HepG2 (cell line): ENCODE data around the gene PLEKHG5. TPM values are rescaled to one million over a fixed set of nuclear protein-coding genes. Genes with fewer than 3 reads are reported as not detected.

Experiments
- AGO1 ChIP-seq: fragments of 200-400 bp; formaldehyde crosslinking; IDR thresholded peaks from 2 replicates; pipeline ENCODE4 v1.6.1; 2017; ENCODE audit warnings: mild to moderate bottlenecking, low read depth, low read length, moderate library complexity; ENCODE audit not compliant: poor library complexity, severe bottlenecking
- CCAR2 ChIP-seq: fragments of 200-400 bp; formaldehyde crosslinking; optimal IDR thresholded peaks from 2 replicates; pipeline ENCODE3; 2018; ENCODE audit warnings: low read depth, mild to moderate bottlenecking, low read length, moderate library complexity
- CENPX ChIP-seq: sonication (generic); formaldehyde crosslinking; IDR thresholded peaks from 2 replicates; pipeline ENCODE4 v1.9.0; 2021; ENCODE audit warnings: mild to moderate bottlenecking, missing genetic modification reagents, moderate library complexity
- CREB1 ChIP-seq, 2 experiments: fragments of 450-650 bp in 1 of 2; IDR thresholded peaks; 2 replicates each; pipeline ENCODE4 v1.6.1; 2016 to 2017; ENCODE audit warnings: control low read depth in 1 of 2, mild to moderate bottlenecking in 1 of 2, missing compliant biosample characterization in 1 of 2, missing genetic modification characterization in 1 of 2
- KLF15 ChIP-seq: sonication (generic); formaldehyde crosslinking; IDR thresholded peaks from 2 replicates; pipeline ENCODE4 v1.8.1; 2023; ENCODE audit warnings: borderline replicate concordance, mild to moderate bottlenecking, inconsistent platforms, missing genetic modification reagents, mixed read lengths
- MEF2D ChIP-seq: sonication (generic); formaldehyde crosslinking; IDR thresholded peaks from 2 replicates; pipeline ENCODE4 v1.5.1; 2020; ENCODE audit warnings: mild to moderate bottlenecking, missing genetic modification reagents
- NFE2L2 ChIP-seq: fragments of 150-350 bp; IDR thresholded peaks from 2 replicates; pipeline ENCODE4 v1.6.1; 2014; ENCODE audit warnings: low read length
- NPAS2 ChIP-seq: sonication (generic); formaldehyde crosslinking; IDR thresholded peaks from 2 replicates; pipeline ENCODE4 v1.8.0; 2022; ENCODE audit warnings: mild to moderate bottlenecking, missing genetic modification reagents, borderline replicate concordance
- PAWR ChIP-seq: sonication (generic); formaldehyde crosslinking; IDR thresholded peaks from 2 replicates; pipeline ENCODE4 v1.4.0; 2020; ENCODE audit warnings: missing genetic modification reagents, mild to moderate bottlenecking, borderline replicate concordance
- ZNF24 ChIP-seq: fragments of 450-650 bp; IDR thresholded peaks from 2 replicates; pipeline ENCODE4 v1.6.1; 2017; ENCODE audit warnings: antibody characterized with exemption, mild to moderate bottlenecking
- ZNF34 ChIP-seq: sonication (generic); formaldehyde crosslinking; IDR thresholded peaks from 2 replicates; pipeline ENCODE4 v1.4.0; 2020; ENCODE audit warnings: mild to moderate bottlenecking, missing genetic modification reagents, borderline replicate concordance
- ZNF350 ChIP-seq: sonication (generic); formaldehyde crosslinking; IDR thresholded peaks from 2 replicates; pipeline ENCODE4 v1.4.0; 2020; ENCODE audit warnings: mild to moderate bottlenecking, low read depth, missing genetic modification reagents, borderline replicate concordance
- ZNF839 ChIP-seq: sonication (generic); formaldehyde crosslinking; IDR thresholded peaks from 2 replicates; pipeline ENCODE4 v1.4.0; 2020; ENCODE audit warnings: missing genetic modification reagents, mild to moderate bottlenecking, borderline replicate concordance
- polyA plus RNA-seq, 8 experiments: library from polyadenylated mRNA; depleted of rRNA in 3 of 8; stranded (reverse) in 7 of 8; unstranded in 1 of 8; fragments of >200 nt; fragmentation: Illumina TruSeq in 4 of 8; extraction: Trizol in 4 of 8; gene quantifications; 2 replicates each; pipeline versions ENCODE4 v1.2.1 to v1.2.3, GENCODE V29; 2011 to 2016; ENCODE audit warnings: low read depth in 4 of 8, missing spikeins in 1 of 8, mixed read lengths in 1 of 8; ENCODE audit not compliant: insufficient read depth in 1 of 8
- total RNA-seq, 5 experiments: library from RNA; depleted of rRNA; stranded (reverse); fragments of >200 nt; fragmentation: Illumina TruSeq; extraction: Trizol; gene quantifications; 2 replicates each; pipeline ENCODE4 v1.2.3, GENCODE V29; 2016; ENCODE audit warnings: low read depth in 1 of 5
- TF ChIP-seq, protein P1 (sequence below): sonication (generic); formaldehyde crosslinking; IDR thresholded peaks from 2 replicates; pipeline ENCODE4 v1.5.0; 2020; ENCODE audit warnings: missing genetic modification reagents
- TF ChIP-seq, protein P2 (sequence below): sonication (generic); formaldehyde crosslinking; IDR thresholded peaks from 2 replicates; pipeline ENCODE4 v1.5.0; 2020; ENCODE audit warnings: missing genetic modification reagents, mild to moderate bottlenecking, borderline replicate concordance
- TF ChIP-seq, protein P3 (sequence below): sonication (generic); formaldehyde crosslinking; IDR thresholded peaks from 2 replicates; pipeline ENCODE4 v1.5.1; 2020; ENCODE audit warnings: mild to moderate bottlenecking, missing genetic modification reagents
- TF ChIP-seq, protein P4 (sequence below): IDR thresholded peaks from 2 replicates; pipeline ENCODE4 v1.6.1; 2012; ENCODE audit warnings: inconsistent platforms
- TF ChIP-seq, protein P5 (sequence below): sonication (generic); formaldehyde crosslinking; conservative IDR thresholded peaks from 2 replicates; pipeline ENCODE4 v1.4.0; 2020; ENCODE audit warnings: missing genetic modification reagents
- TF ChIP-seq, protein P6 (sequence below): sonication (generic); formaldehyde crosslinking; IDR thresholded peaks from 2 replicates; pipeline ENCODE4 v1.4.0; 2020; ENCODE audit warnings: missing genetic modification reagents, borderline replicate concordance

The PLEKHG5 gene
- total and polyA plus RNA-seq, 2 of the 13 experiments (the other 11 are each of a cell fraction or from before 2014, with no cell fraction given): 1.9 to 3.5 TPM

DNA sequence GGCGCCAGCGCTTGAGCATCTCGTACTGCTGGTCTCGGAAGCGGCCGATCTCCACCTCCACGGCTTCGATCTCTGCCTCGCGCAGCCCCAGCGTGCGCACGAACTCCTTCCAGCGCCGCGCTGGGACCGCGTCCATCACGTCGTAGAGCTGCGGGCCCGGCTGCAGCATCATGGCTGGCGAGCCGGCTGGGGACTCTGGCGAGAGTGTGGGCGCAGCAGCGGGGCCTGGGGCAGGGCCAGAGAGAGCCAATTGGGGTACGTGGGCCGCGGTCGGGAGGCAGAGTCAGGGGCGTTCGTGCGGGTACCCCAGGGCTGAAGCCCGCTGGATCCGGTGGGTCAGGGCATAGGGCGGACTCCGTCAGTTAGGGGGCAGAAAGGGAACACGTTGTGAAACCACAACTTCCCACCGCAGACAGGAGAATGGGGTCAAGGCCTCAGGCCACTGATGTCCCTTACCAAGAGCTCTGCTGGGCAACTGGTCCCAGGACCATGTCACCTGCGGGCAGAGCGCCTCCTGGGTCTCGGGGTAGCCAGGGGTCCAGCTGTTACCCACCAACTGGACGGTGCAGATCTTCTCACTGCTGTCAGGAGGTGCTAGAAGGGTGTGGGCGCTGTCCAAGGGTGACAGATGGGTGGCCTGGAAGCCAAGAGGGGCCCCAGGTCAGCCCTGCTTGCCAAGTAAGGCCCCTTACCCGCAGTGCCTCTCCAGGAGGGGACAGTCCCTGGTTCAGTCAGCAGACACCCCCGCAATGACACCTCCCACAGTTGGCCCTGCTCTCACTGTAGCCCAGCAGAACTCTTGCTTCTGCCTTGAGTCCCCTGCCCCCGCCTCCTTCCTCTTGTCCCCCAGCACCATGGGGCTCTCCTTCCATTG is 29.7 kb downstream of the PLEKHG5 start (continued):
- TF ChIP-seq KLF15 (CRISPR knock-in tag) (no peak), AGO1 (peak; percentile 79), CCAR2 (no peak), PAWR (CRISPR knock-in tag) (no peak), ZNF839 (CRISPR knock-in tag) (no peak), ZNF34 (CRISPR knock-in tag) (no peak), CENPX (CRISPR knock-in tag) (no peak), ZNF350 (no peak), NPAS2 (CRISPR knock-in tag) (no peak), ZNF24 (no peak), NFE2L2 (no peak), CREB1 (IDR thresholded peaks at IDR 0.05) (no peak), CREB1 (CRISPR knock-in tag; IDR thresholded peaks at IDR 0.05) (no peak), MEF2D (CRISPR knock-in tag) (no peak)
- TF ChIP-seq, protein P1, sequence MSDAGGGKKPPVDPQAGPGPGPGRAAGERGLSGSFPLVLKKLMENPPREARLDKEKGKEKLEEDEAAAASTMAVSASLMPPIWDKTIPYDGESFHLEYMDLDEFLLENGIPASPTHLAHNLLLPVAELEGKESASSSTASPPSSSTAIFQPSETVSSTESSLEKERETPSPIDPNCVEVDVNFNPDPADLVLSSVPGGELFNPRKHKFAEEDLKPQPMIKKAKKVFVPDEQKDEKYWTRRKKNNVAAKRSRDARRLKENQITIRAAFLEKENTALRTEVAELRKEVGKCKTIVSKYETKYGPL (CRISPR knock-in tag): no peak
- TF ChIP-seq, protein P2, sequence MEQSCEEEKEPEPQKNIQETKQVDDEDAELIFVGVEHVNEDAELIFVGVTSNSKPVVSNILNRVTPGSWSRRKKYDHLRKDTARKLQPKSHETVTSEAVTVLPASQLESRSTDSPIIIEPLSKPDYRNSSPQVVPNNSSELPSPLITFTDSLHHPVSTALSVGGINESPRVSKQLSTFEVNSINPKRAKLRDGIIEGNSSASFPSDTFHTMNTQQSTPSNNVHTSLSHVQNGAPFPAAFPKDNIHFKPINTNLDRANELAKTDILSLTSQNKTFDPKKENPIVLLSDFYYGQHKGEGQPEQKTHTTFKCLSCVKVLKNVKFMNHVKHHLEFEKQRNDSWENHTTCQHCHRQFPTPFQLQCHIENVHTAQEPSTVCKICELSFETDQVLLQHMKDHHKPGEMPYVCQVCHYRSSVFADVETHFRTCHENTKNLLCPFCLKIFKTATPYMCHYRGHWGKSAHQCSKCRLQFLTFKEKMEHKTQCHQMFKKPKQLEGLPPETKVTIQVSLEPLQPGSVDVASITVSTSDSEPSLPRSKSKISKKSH (CRISPR knock-in tag): peak; percentile 20; the same call in 1 of the 2 replicates
- TF ChIP-seq, protein P3, sequence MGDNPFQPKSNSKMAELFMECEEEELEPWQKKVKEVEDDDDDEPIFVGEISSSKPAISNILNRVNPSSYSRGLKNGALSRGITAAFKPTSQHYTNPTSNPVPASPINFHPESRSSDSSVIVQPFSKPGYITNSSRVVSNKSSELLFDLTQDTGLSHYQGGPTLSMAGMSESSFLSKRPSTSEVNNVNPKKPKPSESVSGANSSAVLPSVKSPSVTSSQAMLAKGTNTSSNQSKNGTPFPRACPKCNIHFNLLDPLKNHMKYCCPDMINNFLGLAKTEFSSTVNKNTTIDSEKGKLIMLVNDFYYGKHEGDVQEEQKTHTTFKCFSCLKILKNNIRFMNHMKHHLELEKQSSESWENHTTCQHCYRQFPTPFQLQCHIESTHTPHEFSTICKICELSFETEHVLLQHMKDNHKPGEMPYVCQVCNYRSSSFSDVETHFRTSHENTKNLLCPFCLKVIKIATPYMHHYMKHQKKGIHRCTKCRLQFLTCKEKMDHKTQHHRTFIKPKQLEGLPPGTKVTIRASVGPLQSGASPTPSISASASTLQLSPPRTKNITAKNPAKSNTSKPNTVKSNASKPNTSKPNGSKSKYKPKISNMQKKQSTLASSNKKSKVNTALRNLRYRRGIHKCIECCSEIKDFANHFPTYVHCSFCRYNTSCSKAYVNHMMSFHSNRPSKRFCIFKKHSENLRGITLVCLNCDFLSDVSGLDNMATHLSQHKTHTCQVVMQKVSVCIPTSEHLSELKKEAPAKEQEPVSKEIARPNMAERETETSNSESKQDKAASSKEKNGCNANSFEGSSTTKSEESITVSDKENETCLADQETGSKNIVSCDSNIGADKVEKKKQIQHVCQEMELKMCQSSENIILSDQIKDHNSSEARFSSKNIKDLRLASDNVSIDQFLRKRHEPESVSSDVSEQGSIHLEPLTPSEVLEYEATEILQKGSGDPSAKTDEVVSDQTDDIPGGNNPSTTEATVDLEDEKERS (CRISPR knock-in tag): no peak
- TF ChIP-seq, protein P4, sequence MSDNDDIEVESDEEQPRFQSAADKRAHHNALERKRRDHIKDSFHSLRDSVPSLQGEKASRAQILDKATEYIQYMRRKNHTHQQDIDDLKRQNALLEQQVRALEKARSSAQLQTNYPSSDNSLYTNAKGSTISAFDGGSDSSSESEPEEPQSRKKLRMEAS: no peak
- TF ChIP-seq, protein P5, sequence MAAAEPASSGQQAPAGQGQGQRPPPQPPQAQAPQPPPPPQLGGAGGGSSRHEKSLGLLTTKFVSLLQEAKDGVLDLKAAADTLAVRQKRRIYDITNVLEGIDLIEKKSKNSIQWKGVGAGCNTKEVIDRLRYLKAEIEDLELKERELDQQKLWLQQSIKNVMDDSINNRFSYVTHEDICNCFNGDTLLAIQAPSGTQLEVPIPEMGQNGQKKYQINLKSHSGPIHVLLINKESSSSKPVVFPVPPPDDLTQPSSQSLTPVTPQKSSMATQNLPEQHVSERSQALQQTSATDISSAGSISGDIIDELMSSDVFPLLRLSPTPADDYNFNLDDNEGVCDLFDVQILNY (CRISPR knock-in tag): no peak
- TF ChIP-seq, protein P6, sequence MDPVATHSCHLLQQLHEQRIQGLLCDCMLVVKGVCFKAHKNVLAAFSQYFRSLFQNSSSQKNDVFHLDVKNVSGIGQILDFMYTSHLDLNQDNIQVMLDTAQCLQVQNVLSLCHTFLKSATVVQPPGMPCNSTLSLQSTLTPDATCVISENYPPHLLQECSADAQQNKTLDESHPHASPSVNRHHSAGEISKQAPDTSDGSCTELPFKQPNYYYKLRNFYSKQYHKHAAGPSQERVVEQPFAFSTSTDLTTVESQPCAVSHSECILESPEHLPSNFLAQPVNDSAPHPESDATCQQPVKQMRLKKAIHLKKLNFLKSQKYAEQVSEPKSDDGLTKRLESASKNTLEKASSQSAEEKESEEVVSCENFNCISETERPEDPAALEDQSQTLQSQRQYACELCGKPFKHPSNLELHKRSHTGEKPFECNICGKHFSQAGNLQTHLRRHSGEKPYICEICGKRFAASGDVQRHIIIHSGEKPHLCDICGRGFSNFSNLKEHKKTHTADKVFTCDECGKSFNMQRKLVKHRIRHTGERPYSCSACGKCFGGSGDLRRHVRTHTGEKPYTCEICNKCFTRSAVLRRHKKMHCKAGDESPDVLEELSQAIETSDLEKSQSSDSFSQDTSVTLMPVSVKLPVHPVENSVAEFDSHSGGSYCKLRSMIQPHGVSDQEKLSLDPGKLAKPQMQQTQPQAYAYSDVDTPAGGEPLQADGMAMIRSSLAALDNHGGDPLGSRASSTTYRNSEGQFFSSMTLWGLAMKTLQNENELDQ (CRISPR knock-in tag): no peak
